SK-N-MC (cell line): ENCODE data around the gene NRCAM.

Experiments
- EZH2 ChIP-seq: fragments of 200-600 bp; sonication (generic); IDR thresholded peaks from one replicate; pipeline ENCODE4 v1.6.1; 2017; ENCODE audit warnings: antibody characterized with exemption
- FOXP2 ChIP-seq: optimal IDR thresholded peaks from 2 replicates; pipeline ENCODE3; 2011; ENCODE audit warnings: mild to moderate bottlenecking, moderate library complexity; ENCODE audit not compliant: insufficient read depth; ENCODE audit errors: extremely low read length, control extremely low read depth
- POLR2AphosphoS5 ChIP-seq: IDR thresholded peaks from 2 replicates; pipeline ENCODE4 v1.6.1; 2012; ENCODE audit warnings: mild to moderate bottlenecking, low read depth, low read length, borderline replicate concordance

- TF ChIP-seq POLR2AphosphoS5 (no peak), EZH2 (no peak), FOXP2 (no peak)
Observed at GRCh38 chr7:108249453-108249852, 206.8 kb downstream of the NRCAM start.
